SK-MEL-5 (cell line): ENCODE results near the gene ADISSP. TPM values are rescaled to one million over a fixed set of nuclear protein-coding genes. Genes with fewer than 3 reads are reported as not detected.

ENCODE experiments used
- DNase-seq: peaks from one replicate; pipeline ENCODE4 v3.0.0-alpha.2; 2016; ENCODE audit warnings: low read depth, low spot score
- in situ Hi-C: cut with HindIII; loops from 2 replicates; pipeline ENCODE4 v1.10.0; 2016; ENCODE audit warnings: low sequenced_read_pairs, high pct_unique_total_duplicates, low pct_unique_long_range_greater_than_20kb
- total RNA-seq: library from RNA; depleted of rRNA; stranded (reverse); fragments of >200 nt; shearing (Covaris generic); gene quantifications from 2 replicates; pipeline ENCODE4 v1.2.3, GENCODE V29; 2014

Gene ADISSP
- total RNA-seq, 1 experiment from 2014 or later: 69.7 TPM

DNA sequence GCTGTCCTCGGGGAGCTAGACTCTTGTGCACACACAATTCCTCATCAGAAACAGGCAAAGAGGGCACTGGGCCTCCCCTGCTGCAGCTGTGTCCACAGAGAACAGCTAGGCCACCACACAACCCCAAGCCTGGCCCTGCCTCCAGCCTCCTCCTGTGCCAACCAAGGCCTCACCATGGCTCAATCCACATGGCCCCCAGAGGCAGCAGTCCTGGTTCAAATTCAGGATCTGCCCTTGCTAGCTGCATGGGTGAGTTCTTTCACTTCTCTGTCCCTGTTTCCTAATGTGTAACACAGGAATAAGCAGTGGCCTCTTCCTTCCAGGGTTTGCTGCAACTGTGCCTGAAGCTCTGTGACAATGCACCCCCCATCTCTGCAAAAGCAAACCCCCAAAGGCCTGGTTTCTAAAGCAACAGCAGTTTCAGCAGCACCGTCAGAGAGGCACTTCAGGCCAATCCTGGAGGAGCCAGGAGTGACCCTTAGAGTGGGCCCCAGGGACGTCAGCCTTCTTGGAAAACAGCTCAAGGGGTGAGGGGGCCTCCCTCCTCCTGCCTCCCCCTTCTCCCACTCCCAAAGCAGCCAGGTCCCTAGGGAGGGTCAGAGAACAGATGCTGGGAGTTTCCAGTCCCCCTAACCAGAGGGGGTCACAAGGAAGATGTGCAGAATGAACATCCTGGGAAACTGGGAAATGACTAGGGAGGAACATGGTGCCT, 2.2 kb downstream of the ADISSP start:
- in situ Hi-C loops: no loop called here
- no peak for DNase-seq

DNA sequence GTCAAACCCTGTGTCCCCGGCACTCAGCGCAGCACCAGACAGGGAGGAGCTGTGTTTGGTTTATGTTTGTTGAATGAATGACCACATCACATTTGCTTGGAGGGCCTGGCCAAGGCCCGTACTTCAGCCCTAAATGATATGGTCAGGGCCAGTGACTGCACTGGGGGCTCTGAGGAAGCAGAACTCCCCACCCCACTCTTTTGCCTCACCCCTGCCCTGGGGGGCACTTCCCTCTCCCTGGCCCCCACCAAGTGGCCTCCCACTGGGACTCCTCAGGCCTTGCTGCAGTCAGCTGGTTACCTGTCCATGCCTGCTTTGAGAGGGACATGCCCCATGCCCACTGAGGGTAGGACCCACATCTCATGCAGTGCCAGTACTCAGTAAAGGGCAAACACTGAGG, 2.9 kb downstream of the ADISSP start:
- DNase-seq: no peak
- in situ Hi-C loops: no loop called here

DNA sequence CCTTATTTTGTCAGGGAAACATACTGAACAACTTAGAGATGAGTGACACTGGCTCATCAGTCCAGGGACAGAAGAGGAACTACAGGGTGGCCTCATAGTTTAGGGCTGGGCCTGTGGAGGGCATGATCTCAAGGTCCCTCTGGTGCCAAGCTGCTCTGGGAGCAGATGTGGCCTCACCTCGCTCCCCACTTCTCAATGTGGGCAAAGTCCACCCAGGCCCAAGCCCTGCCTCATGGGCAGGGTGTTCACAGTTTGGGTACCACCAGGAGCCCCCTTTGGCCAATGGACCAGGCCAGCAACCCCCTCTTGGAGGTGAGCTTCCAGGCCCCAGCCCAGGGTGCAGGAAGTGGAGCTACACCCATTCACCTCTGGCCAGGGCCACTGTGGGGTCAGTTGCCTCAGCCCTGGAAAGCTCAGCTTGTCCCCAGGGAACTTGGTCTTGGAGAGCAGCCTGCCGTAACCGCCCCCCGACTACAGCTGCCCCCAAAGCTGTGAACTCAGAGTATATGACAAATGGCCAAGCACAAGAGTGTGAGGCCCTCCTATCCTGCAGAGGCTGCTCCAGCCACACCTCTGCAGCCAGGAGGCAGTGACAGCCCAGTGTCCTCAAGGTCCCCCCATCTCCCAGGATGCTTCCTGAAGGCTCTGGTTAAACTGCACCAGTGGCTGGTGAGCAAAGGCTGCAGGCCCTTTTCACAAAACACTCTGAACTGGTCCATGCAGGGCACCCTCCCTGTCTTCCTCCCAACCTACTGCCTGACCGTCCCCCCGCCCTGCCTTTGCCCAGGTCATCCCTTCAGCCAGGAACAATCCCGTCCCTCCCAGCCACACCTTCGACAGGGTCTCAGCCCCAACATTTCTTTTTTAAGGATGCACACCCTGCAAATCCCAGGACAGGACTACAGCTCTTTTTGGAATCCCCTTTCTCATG, 3.6 kb downstream of the ADISSP start:
- in situ Hi-C loops: no loop called here

DNA sequence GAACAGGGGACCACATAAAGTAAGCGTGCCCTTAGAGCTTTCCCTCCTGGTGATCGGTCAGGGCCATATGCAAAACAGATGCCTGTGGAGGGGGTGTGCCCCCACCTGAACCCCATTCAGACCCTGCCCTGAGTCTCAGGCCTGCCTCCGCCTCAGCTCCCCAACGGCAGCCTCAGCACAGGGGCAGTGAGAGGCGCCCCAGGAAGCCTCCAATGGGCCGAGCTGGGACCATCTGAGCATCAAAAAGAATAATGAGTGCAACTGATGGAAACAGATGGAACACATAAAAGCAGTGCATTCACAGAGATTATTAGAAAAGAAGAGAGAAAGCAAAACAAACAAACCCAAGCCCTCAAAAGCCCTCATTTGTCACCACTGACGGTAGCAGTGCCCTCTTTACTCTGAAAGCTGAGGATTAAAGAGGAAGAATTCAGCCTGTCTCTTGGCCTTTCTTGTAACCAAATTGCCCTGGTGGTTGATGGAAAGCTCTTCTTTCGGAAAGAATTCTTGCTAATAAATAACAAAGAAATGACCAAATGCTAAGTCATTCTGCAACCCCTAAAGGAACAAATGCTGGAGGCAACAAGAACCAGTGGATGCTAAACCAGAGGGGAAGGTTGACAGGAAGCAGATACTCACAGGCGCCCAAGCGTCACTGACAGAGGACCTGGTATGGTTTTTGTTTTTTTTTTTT, 6.8 kb downstream of the ADISSP start:
- DNase-seq: no peak
- in situ Hi-C loops: no loop called here

More for the DNA sequence above, 3.6 kb downstream of the ADISSP start:
- DNase-seq: no peak

DNA sequence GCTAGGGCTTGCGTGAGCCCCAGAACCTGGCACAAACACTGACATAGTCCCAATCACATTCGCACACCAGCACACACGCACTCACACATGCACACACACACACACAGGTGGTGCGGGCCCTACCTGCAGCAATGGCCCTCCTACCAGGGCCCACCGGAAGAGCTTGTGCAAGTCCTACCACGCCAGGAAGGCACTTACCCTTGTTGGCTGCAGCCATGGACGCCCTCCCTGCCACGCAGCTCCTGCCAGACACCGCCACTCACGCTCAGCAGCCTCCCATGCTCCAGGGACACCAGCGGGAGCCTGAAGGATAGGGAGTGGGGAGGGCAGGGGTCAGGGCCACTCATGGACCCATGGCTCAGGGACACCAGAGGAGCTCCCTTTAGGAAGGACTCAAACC, 7.7 kb downstream of the ADISSP start:
- in situ Hi-C loops: no loop called here
- no peak for DNase-seq

DNA sequence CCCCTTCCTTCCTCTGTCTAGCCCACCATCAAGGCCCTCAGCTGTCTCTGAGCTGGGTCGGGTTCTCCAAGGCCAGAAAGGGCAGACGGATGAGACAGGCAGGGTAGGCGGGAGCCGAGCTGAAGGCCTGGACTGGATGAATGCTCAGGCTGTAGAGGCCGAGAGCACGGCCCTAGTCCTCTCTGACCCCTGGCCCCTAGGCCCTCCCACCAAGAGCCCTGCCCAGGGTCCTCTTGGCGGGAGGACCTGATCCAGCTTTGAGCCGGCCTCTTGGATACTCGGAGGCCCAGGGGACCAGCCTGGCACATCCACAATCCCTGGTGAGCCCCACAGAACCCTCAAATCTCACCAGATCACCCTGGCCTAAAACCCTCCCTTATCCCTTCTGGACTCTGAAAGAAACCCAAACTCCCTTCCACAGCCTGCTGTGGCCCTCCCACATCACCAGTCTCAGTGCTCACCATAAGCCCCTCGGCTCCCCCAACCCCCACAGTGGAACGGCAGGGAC, 8.2 kb downstream of the ADISSP start:
- no peak for DNase-seq
- in situ Hi-C loops: no loop called here

DNA sequence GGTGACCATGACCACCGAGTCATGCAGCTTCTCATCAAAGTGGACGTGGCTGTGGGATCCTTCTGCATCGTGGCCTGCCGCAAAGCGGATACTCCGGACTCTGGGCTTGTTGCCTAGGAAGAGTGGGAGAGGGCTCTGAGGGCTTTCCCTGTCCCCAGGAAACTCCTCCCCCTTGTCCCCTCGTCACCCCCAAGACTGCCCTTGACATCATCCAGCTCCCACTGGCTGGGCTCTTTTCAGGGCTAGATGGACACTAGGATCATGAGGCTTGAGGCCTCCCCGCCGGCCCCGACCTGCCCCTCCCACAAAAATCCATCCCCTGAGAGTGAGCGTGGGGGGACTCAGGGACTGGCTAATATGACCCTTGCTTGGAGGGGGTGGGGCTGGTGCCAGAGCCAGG, 9.0 kb downstream of the ADISSP start:
- no peak for DNase-seq
- in situ Hi-C loops: no loop called here

DNA sequence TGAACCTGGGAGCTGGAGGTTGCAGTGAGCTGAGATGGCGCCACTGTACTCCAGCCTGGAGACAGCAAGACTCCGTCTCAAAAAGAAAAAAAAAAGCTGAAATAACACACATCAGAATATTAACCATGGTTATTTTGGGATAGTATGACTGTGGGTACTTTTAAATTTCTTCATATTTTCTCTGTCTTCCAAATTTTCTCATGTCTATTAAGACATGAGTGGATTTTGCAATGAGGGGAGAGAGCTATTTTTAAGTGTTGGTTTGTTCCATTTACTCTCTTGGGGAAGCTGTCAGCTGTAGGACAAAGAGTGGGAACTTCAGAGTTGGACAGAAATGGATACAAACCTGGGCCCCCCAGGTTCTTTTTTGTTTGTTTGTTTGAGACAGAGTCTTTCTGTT, 10.3 kb downstream of the ADISSP start:
- in situ Hi-C loops: no loop called here
- no peak for DNase-seq

DNA sequence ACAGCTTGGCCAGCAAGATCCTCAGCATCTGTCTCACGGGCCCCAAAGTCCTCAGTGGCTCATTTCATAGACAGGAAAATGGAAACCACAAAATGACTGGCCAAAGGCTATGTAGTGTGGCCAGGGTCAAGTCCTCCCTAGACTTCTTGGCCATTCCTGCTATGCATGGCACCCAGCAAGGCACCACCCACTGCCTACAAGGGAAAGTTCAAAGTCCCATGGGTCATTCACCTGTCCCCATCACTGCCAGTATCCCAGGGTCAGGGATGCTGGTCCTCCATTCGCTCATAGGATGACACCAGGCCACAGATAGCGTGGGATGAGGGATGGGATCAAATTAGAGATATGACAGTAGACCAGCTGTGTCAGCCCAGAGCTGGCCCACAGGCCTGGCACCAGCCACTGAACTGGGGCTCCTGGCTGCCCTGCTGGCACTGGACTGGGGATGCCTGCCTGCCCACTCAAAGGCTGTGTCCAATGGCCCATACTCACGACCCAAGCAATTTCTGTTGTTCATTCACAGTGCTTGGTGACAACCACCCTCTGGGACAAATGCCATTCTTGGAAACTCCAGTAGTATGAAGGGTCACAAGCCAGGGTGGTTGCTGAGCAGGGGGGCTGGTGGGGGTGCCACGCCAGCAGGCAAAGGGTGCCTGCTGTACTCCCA, 11.6 kb downstream of the ADISSP start:
- no peak for DNase-seq
- in situ Hi-C loops: no loop called here

DNA sequence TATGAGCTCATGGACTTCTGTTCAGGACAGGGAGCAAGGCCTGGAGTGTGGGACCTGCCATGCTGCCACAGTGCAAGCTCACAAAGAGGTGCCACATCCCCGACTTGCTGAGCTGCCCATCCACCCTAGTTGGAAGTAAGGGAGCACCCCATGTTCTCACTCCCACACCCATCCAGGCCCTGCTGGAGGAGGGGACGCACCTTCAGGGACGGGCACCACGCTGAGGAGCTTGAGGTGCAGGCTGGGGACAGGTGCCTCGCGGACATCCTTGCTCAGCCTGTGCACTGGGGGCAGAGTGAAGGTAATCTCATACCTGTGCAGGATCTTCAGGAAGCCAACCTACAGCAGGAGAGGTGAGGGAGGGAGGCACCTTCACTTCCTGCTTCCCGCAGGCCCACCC, 12.3 kb downstream of the ADISSP start:
- in situ Hi-C loops: no loop called here
- no peak for DNase-seq

DNA sequence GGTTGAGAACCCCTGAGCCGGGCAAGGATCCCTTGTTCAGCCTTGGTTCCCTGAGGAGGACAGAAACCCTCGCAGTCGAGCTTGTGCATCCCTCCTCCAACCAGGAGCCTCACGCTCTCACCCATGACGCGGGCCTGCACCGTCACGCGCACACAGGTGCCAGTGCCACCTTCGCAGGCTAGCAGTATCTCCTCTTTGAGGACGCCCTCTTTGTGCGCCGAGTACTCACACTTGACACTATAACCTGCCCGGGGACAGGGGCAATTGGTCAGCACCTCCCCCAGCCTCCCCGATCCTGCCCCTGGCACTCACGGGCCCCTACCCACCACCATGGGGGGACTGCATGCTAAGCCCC, 13.3 kb downstream of the ADISSP start:
- in situ Hi-C loops: no loop called here
- DNase-seq: no peak

DNA sequence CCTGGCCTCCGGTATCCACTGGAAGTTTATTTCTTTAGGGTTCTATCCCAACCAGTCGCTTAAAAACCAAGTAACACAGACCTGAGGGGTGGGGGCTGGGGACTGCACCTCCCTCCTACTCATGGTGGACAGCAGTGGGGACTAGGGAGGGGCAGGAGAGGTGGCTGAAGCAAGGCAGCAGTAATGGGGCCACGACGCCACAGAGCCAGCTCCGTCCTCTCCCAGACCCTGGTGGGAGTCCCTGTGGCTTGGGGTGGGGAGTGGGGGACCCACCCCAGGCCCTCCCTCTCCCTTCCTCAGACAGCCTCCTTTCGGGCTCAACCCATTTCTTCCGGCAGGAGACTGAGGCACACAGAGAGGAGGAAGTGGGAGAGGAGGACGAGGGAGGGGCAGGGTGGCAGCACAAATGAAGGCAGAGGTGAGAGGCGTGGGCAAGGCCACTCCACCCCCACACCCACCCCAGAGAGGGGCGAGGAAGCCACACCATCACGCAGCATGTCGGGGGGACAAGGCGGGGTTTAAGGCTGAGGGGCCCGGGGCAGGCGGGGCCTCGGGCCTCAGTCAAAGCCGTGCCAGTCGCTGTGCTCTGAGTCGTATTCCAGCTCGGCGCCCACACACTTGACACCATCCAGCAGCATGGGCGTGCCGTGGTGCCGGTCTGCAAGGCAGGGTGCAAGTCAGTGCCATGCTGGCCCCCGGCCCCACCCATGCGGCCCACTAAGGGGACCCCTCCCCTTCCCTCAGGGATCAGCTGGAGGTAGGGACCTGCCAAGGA, 13.9 kb downstream of the ADISSP start:
- in situ Hi-C loops: no loop called here
- DNase-seq: no peak

DNA sequence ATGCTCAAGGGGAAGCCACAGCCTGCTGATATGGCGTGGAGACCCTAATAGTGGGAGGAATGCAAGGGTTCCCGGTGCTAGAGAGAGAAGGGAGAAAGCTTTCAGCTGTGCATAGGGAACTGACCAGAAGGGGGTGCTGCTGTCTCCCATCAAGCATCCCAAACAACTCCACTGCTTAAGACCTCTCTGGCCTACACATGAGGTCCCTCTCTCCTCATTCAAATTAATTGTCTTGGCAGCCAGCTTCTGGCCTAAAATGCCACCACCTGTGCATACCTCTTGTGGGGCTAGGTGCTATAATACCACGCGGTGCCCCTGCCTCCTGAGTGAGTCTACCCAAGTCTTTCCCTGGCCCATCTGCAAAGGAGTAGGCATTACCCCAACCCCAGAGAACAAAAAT, 14.5 kb downstream of the ADISSP start:
- in situ Hi-C loops: no loop called here
- DNase-seq: peak; percentile 84

DNA sequence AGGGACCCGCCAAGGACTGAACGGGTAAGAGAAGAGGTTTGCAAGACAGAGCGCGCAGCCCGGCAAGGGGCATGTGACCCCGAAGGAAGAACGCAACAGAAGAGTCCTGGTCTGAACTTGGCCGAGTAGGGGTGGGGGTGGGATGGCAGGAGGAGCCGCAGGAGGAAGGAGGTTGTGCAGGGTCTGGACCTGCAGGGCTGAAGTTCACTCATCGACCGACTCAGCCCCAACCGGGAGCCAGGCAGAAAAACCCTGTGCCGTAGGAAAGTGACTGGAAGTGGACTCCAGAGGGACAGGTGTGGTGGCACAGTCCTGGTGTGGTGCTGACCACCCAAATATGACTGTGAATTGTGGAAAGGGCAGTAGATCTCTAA, 15.2 kb downstream of the ADISSP start:
- in situ Hi-C loops: no loop called here
- no peak for DNase-seq

DNA sequence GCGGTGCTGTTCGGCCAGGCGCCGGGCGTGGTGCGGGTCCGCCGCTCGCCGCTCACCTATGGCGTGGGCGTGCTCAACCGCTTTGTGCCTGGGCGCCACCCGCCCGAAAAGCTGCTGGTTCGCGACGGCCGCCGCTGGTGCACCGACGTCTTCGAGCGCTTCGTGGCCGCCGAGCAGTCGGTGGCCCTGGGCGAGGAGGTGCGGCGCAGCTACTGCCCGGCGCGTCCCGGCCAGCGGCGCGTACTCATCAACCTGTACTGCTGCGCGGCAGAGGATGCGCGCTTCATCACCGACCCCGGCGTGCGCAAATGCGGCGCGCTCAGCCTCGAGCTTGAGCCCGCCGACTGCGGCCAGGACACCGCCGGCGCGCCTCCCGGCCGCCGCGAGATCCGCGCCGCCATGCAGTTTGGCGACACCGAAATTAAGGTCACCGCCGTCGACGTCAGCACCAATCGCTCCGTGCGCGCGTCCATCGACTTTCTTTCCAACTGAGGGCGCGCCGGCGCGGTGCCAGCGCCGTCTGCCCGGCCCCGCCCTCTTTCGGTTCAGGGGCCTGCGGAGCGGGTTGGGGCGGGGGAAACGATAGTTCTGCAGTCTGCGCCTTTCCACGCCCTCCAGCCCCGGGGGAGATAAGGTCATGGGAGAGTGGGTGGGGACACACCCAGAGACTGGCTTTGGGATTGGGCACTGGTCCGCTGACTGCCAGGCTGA, 15.7 kb downstream of the ADISSP start:
- in situ Hi-C loops: no loop called here
- DNase-seq: peak; percentile 79

DNA sequence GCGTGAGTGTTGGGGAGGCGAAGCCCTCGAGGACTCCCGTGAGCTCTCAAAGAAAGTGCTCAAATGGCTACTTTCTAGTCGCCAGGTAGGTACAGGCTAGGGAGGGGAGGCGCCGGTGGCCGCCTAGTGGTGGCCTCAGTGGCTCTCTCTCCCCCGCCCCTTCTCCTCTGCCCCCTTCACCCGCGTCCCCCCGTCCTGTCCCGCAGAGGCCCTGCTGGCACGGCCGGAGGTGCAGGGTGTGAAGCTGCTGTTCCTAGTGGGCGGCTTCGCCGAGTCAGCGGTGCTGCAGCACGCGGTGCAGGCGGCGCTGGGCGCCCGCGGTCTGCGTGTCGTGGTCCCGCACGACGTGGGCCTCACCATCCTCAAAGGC, 16.3 kb downstream of the ADISSP start:
- DNase-seq: no peak
- in situ Hi-C loops: no loop called here
